ENCODE results near the gene ZBTB42.

GRCh38 chr14:104774453-104775072 lies 26.3 kb upstream of the ZBTB42 start:
- TF ChIP-seq, protein P1, sequence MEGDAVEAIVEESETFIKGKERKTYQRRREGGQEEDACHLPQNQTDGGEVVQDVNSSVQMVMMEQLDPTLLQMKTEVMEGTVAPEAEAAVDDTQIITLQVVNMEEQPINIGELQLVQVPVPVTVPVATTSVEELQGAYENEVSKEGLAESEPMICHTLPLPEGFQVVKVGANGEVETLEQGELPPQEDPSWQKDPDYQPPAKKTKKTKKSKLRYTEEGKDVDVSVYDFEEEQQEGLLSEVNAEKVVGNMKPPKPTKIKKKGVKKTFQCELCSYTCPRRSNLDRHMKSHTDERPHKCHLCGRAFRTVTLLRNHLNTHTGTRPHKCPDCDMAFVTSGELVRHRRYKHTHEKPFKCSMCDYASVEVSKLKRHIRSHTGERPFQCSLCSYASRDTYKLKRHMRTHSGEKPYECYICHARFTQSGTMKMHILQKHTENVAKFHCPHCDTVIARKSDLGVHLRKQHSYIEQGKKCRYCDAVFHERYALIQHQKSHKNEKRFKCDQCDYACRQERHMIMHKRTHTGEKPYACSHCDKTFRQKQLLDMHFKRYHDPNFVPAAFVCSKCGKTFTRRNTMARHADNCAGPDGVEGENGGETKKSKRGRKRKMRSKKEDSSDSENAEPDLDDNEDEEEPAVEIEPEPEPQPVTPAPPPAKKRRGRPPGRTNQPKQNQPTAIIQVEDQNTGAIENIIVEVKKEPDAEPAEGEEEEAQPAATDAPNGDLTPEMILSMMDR (IDR thresholded peaks at IDR 0.05; ENCODE audit: insufficient read depth, low read depth, low read length), result no peak
- TF ChIP-seq EZH2 (IDR thresholded peaks at IDR 0.05; ENCODE audit: insufficient read depth, low read length), result no peak

All from astrocyte (in vitro differentiated cells and primary cell).